Measurements from ENCODE around the gene IFI16. TPM values are rescaled to one million over a fixed set of nuclear protein-coding genes. Genes with fewer than 3 reads are reported as not detected.
A peak's percentile ranks its signal among the peaks of the same experiment; 100 is the strongest.

Gene IFI16
- polyA plus RNA-seq, 1 experiment: 81.8 TPM

DNA sequence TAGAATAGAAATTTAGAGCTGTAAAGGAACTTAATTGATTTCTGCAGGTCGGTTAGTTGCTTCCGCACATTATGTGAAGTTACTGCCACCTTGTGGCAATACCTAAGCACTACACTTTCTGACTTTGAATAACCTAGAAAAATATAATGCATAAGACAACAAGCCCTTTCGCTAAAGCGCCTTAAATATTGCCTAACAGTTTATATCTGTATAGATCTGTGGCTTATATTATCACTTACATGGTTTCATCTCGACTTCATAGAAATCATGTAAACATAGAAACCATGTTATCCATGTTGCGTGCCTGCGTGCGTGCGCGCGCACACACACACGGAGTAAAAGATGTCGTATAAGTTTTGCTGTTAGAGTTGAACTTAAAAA is 10.9 kb upstream of the IFI16 start:
- peak; percentile 35 for DNase-seq (ENCODE audit: low read depth)

DNA sequence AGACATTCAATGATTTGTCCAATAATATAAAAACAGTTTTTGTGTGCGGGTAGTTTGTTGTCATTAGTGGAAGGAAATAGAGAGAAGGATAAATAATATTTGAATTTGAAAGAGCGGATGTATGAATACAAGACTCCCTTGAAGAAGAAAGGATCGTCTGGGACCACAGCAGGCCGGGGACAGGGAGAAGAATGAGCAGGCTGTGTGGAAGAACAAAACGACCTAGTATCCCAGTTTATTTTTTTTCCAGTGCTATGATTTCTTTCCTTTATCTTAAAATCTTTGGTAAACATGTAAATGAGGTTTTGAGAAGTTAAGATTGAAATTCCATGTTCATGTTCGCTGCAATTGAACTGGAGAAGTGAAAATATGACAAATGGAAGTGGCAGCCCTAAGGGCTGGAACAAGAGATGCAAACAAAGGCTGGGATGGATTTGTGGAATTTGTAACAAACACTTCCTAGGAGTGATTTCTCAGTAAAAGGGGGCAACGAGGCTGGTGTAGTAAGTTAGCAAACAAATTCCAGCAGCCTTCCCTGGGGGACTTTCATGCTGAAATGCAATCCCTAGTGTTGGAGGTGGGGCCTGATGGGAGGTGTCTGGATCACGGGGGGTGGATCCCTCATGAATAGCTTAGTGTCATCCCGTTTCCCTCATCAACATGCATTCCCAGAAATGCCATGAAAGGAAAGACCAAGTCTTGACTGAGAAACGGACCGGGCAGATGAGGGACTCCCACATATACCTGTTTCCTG is 10.2 kb upstream of the IFI16 start:
- Histone ChIP-seq H3K27me3 (ENCODE audit: control insufficient read depth, insufficient read depth, low read length) (0 out of 2 replicates have a peak, but pooled peaks cover 2% of the 10 kb centered on the region), H3K36me3 (ENCODE audit: control insufficient read depth, insufficient read depth, low read length) (no peaks in the 10 kb centered on the region), H3K4me3 (ENCODE audit: low read depth, low read length) (peak overlapping the region; percentile 50)
- ChIA-PET CTCF (interaction anchor here (1.4 to 1.5 kb wide), 4 partner anchors 10 to 796 kb away, joined by 3 to 8 read pairs (median 5); partner anchors contain the start of gene IFI16), POLR2A (interaction anchor here (0.6 to 1.1 kb wide), 2 partner anchors 10 to 1314 kb away, joined by 4 to 5 read pairs; partner anchors contain the start of gene IFI16)
- TF ChIP-seq, protein P1, sequence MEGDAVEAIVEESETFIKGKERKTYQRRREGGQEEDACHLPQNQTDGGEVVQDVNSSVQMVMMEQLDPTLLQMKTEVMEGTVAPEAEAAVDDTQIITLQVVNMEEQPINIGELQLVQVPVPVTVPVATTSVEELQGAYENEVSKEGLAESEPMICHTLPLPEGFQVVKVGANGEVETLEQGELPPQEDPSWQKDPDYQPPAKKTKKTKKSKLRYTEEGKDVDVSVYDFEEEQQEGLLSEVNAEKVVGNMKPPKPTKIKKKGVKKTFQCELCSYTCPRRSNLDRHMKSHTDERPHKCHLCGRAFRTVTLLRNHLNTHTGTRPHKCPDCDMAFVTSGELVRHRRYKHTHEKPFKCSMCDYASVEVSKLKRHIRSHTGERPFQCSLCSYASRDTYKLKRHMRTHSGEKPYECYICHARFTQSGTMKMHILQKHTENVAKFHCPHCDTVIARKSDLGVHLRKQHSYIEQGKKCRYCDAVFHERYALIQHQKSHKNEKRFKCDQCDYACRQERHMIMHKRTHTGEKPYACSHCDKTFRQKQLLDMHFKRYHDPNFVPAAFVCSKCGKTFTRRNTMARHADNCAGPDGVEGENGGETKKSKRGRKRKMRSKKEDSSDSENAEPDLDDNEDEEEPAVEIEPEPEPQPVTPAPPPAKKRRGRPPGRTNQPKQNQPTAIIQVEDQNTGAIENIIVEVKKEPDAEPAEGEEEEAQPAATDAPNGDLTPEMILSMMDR (IDR thresholded peaks at IDR 0.05; ENCODE audit: insufficient read depth, low read depth, low read length): no peak
- DNase-seq (ENCODE audit: low read depth): peak; percentile 80

More for the DNA sequence above, 10.9 kb upstream of the IFI16 start:
- Histone ChIP-seq H3K27me3 (ENCODE audit: control insufficient read depth, insufficient read depth, low read length) (0 out of 2 replicates have a peak, but pooled peaks cover 2% of the 10 kb centered on the region), H3K4me3 (ENCODE audit: low read depth, low read length) (peak overlapping the region; percentile 50), H3K36me3 (ENCODE audit: control insufficient read depth, insufficient read depth, low read length) (no peaks in the 10 kb centered on the region)
- POLR2A ChIA-PET: no interaction called here
- TF ChIP-seq, protein P1 (IDR thresholded peaks at IDR 0.05; ENCODE audit: insufficient read depth, low read depth, low read length): peak; percentile 76
- CTCF ChIA-PET: interaction anchor here (0.7 to 2.5 kb wide), 10 partner anchors 10 to 795 kb away, joined by 3 to 30 read pairs (median 6); partner anchors contain the start of gene IFI16

DNA sequence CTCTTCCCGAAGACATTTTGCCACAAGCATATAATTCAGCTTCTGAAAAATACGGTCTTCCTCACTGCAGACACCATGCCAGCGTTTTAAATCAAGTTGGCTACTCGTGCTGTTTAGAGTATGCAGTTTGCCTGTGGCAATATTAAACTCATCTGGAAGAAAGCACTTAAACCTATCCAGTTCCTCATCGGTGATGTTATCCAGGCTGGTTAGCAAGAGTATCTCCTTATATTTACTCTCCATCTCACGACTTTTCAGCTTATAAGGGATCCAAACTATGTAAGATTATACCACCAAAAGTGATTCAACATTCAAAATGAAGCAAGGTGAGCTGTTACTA is 9.7 kb upstream of the IFI16 start:
- H3K4me3 ChIP-seq (ENCODE audit: low read depth, low read length): peak overlapping the region; percentile 50
- H3K36me3 ChIP-seq (ENCODE audit: control insufficient read depth, insufficient read depth, low read length): no peaks in the 10 kb centered on the region
- TF ChIP-seq, protein P1 (IDR thresholded peaks at IDR 0.05; ENCODE audit: insufficient read depth, low read depth, low read length): no peak
- no peak for DNase-seq (ENCODE audit: low read depth)
- CTCF ChIA-PET: interaction anchor here (1.4 to 1.5 kb wide), 4 partner anchors 9 to 797 kb away, joined by 3 to 8 read pairs (median 5); partner anchors contain the start of gene IFI16
- POLR2A ChIA-PET: interaction anchor here (0.6 to 1.1 kb wide), 2 partner anchors 10 to 1314 kb away, joined by 4 to 5 read pairs; partner anchors contain the start of gene IFI16
- H3K27me3 ChIP-seq (ENCODE audit: control insufficient read depth, insufficient read depth, low read length): 0 out of 2 replicates have a peak, but pooled peaks cover under 1% of the 10 kb centered on the region

DNA sequence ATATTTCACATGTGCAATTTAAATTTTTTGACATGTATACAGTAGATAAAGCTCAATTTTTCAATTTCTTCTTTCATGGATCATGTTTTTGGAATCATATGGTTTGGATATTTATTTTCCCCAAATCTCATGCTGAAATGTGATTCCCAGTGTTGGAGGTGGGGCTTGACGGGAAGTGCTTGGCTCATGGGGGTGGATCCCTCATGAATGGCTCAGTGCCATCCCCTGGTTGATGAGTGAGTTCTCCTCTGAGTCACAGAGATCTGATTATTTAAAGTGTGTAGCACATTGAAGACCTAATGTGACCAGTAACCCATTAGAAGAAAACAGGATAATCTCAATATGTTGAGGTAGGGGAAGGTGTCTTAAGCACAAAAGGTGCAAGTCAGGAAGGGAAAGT is 9.1 kb upstream of the IFI16 start:
- TF ChIP-seq, protein P1 (IDR thresholded peaks at IDR 0.05; ENCODE audit: insufficient read depth, low read depth, low read length): no peak
- POLR2A ChIA-PET: no interaction called here
- DNase-seq (ENCODE audit: low read depth): peak; percentile 72
- peak overlapping the region; percentile 50 for H3K4me3 ChIP-seq (ENCODE audit: low read depth, low read length)
- no peaks in the 10 kb centered on the region for H3K36me3 ChIP-seq (ENCODE audit: control insufficient read depth, insufficient read depth, low read length)
- H3K27me3 ChIP-seq (ENCODE audit: control insufficient read depth, insufficient read depth, low read length): no peaks in the 10 kb centered on the region
- CTCF ChIA-PET: interaction anchor here (1.4 to 1.5 kb wide), 4 partner anchors 9 to 797 kb away, joined by 3 to 8 read pairs (median 5); partner anchors contain the start of gene IFI16

DNA sequence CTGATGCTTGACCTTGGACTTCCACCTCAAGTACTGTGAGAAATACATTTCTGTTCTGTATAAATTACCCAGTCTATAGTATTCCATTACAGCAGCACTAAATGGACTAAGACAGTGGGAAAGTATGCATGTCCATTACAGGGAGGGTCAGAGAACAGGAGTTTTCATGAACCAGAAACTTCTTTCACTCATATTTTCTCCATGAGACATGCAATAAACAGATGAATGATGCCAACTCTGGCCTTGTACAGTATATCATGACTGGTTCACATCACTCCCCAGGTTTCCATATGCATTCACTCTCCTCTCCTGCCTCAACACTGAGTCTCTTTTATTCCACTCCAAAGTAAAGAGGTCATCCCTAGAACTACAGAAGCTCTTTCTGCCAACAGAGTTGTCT is 4.5 kb upstream of the IFI16 start:
- POLR2A ChIA-PET: no interaction called here
- CTCF ChIA-PET: no interaction called here

More for the DNA sequence above, 4.5 kb upstream of the IFI16 start:
- Histone ChIP-seq H3K36me3 (ENCODE audit: control insufficient read depth, insufficient read depth, low read length) (no peaks in the 10 kb centered on the region), H3K4me3 (ENCODE audit: low read depth, low read length) (no peak overlapping the region), H3K27me3 (ENCODE audit: control insufficient read depth, insufficient read depth, low read length) (no peaks in the 10 kb centered on the region)
- no peak for DNase-seq (ENCODE audit: low read depth)
- TF ChIP-seq, protein P1 (IDR thresholded peaks at IDR 0.05; ENCODE audit: insufficient read depth, low read depth, low read length): no peak

Measured in BJ (cell line).